GM12801 (cell line): Measurements from ENCODE around the gene CHMP6.

ENCODE experiments used
- TF ChIP-seq, protein P1 (sequence below): IDR thresholded peaks from one replicate; pipeline ENCODE4 v1.5.1; 2011; ENCODE audit warnings: control low read depth; ENCODE audit not compliant: insufficient read length; ENCODE audit errors: extremely low read depth

Gene CHMP6

DNA sequence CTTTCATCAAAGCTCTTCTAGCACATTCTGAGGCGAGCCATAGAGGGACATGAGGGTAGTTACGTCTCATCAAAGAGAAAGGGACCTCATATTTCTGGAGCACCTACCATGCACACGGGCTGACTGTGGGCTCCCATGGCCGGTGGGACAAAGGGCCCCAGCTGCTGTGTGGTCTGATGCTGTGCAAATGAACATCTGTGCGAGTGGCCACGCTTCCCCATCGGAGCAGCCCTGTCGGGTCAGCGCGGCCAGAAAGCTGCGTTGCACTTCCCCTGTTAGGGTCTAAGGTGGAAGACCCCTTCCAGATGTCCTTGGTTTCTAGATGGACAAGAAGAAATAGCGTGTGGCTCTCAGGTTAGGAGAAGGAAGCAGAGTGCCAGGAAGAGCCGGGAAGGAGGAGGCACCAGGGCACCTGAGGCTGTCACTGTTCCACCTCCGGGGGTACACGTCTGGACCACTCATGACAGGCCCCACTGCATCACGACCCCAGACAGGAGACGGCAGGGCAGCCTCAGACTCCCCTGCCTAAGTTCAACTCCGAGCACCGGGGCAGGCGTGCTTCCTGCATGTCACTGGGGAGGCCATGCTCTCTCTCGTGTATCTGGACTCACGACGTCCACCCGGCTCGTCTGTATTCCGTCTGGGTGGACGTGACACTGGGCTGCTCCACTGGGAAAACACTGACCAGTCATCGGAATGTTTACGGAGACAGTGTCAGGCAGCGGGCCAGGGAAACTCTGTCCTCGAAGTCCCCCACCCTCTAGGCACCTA lies 34.8 kb downstream of the CHMP6 start:
- TF ChIP-seq, protein P1, sequence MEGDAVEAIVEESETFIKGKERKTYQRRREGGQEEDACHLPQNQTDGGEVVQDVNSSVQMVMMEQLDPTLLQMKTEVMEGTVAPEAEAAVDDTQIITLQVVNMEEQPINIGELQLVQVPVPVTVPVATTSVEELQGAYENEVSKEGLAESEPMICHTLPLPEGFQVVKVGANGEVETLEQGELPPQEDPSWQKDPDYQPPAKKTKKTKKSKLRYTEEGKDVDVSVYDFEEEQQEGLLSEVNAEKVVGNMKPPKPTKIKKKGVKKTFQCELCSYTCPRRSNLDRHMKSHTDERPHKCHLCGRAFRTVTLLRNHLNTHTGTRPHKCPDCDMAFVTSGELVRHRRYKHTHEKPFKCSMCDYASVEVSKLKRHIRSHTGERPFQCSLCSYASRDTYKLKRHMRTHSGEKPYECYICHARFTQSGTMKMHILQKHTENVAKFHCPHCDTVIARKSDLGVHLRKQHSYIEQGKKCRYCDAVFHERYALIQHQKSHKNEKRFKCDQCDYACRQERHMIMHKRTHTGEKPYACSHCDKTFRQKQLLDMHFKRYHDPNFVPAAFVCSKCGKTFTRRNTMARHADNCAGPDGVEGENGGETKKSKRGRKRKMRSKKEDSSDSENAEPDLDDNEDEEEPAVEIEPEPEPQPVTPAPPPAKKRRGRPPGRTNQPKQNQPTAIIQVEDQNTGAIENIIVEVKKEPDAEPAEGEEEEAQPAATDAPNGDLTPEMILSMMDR = no peak

DNA sequence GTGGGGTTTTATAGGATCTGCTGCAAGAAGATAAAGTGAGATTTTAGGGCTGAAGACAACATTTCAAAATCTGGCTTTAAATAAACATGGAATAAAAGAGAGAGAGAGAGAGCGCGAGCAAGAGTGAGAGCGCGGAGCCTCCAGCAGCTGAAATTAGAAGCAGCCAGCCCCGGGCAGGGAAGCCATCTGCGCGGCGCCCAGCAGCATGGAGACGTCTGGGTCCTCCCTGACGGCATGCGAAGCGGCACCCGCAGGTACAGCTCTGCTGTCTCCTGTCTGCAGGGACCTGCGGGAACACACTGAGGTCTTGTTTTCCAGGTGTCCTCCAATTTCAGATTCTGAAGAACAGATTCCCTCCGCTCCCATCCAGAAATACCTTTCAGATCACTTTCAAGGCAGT lies 35.4 kb downstream of the CHMP6 start:
- TF ChIP-seq, protein P1 = no peak

DNA sequence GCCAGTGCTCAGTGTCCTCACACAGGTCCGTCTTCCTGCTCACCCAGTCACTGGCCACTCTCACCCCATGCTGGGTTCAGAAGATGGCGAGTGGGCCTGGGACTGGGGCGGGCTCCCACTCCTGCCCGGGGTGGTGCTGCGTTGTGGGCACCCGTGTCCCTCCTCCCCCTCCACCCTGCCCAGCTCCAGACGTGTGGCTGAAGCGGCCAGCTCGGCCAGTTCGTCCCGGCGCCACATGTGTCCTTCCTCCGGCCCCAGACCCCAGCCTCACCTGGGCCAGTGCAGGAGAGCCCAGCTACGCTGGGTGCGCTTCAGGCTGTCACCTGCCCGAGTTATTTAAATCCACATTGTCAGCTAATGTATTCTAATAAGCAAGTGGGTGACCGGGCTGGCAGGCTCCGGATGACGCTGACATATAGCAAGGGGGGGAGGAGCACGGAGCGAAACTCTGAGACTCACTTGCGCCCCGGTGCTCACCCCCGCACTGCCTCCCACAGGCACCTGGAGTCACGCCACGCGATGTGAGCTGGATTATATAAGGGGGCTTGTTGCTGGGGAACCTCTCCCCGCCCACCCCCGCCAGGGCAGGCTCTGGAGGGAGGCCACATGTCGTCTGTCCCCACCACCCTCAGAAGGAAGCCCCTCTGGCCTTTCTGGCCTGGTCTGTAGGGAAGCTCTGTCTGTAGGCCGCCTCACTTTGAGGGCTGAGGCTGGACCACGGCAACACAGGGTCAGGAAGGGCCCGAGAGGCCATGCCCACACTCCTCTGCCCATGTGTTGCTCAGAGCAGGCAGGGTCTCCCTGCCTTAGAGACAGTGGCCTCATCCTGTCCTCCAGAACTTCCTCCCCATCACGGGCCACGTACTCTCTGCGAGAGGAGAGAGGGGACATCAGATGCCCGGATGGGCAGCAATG lies 36.2 kb downstream of the CHMP6 start:
- TF ChIP-seq, protein P1 = no peak

DNA sequence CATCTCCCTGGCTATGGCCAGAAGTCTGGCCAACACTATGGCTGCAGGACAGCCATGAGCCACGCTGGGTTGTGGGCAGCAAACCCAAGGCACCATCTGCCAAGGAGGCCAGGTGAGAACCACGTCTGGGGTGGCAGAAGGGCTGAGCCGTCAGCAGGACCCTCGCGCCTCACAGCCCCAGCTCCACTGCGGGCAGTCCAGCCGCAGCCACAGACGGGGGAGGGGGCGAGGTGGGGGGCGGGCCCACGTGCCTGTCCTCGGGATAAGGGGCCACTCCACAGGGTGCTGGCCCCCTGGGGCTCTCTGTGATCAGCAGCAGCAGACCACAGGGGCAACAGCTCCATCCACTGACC lies 36.8 kb downstream of the CHMP6 start:
- TF ChIP-seq, protein P1 = no peak

DNA sequence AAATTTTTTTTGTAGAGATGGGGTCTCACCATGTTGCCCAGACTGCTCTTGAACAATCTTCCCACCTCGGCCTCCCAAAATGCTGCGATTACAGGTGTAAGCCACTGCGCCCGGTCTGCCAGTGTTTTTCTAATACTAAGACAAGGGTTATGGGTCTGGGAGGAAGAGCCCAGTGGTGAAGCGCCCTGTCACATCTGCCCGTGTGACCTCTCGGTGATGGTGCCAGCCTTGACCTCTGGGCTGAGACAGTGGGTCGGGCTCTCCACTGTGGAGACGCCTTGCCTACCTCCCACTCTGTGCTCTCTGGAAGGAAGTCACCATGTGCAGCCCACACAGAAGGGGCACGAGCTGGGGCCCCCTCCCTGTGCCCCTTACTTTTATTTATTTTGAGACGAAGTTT lies 38.2 kb downstream of the CHMP6 start:
- TF ChIP-seq, protein P1 = no peak

DNA sequence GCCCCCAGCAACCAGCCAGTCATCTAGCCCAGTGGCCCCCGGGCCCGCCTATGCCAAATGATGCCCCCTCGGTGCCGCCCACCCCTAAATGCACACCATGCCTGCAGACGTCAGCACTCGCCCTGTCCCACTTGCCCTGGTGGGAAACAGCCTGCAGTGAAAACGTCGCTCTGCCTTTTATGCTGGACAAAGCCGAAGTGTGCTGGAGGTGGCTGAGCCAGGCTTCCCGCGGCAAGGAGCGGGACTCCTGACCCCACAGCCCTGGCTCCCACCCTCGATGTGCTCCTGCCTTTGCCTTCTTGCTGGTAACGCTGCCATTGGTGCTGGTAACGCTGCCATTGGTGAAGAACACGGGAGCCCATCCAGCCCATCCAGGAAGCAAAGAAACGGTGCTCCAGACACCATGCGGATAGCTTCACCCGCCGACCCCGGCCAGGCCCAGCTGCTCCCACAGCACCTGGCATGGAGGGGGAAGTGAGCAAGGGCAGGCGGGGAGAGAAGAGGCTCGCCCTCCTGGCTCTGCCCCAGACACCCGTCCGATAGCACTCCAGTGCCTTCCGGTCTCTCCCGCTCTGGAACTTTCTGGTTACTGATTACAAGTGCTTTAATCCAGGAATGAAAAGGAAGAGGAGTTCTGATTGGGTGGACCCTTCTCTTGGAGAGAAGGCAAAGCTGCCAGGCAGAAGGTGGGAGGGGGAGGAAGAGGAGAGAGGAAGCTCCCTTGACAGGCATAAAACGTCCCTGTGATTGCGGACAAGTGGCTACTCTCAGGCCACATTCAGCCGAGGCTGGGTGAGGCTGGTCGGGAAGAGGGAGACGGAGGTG lies 39.3 kb downstream of the CHMP6 start:
- TF ChIP-seq, protein P1 = no peak
